BE2C (cell line): ENCODE results near the gene AUH. TPM values are rescaled to one million over a fixed set of nuclear protein-coding genes. Genes with fewer than 3 reads are reported as not detected.

Source experiments
- DNase-seq: peaks from one replicate; pipeline ENCODE4 v3.0.0-alpha.2; 2020
- H3K27me3 ChIP-seq: fragments of 250-450 bp; sonication (Bioruptor Pico); 2 replicates; pipeline ENCODE4 v1.5.1; 2020; ENCODE audit warnings: mild to moderate bottlenecking
- H3K36me3 ChIP-seq: fragments of 250-450 bp; sonication (Bioruptor Pico); 2 replicates; pipeline ENCODE4 v1.5.1; 2020; ENCODE audit warnings: mild to moderate bottlenecking
- H3K4me1 ChIP-seq: fragments of 250-450 bp; sonication (Bioruptor Pico); 2 replicates; pipeline ENCODE4 v1.5.1; 2020
- H3K4me3 ChIP-seq: 2 replicates; pipeline ENCODE4 v1.5.1; 2011; ENCODE audit warnings: low read depth, low read length
- H3K9me3 ChIP-seq: fragments of 250-450 bp; sonication (Bioruptor Pico); 2 replicates; pipeline ENCODE4 v1.5.1; 2020
- CTCF ChIP-seq: IDR thresholded peaks from 2 replicates; pipeline ENCODE4 v1.5.1; 2012; ENCODE audit warnings: mild to moderate bottlenecking, low read depth, low read length
- polyA plus RNA-seq: library from polyadenylated mRNA; unstranded; fragments of >200 nt; gene quantifications from one replicate; pipeline ENCODE4 v1.2.1, GENCODE V29; 2012; ENCODE audit warnings: low read depth, missing spikeins; ENCODE audit not compliant: insufficient read length, insufficient read depth

Gene AUH
- polyA plus RNA-seq = 20.7 TPM

GRCh38 chr9:91361291-91362050 is at the start of gene AUH:
Gene AUH (minus strand): TSS chr9:91361918. CDS start chr9:91361889, 29 bp downstream.
- DNase-seq = peak; percentile 90
- peak within 1 kb of the TSS; percentile 78 for H3K4me3 ChIP-seq
- peaks cover 10% of the 10 kb centered on the region; the same call in 1 of the 2 replicates for H3K4me1 ChIP-seq
- H3K27me3 ChIP-seq = no peaks in the 10 kb centered on the region
- peaks cover 3% of the 10 kb centered on the region for H3K36me3 ChIP-seq
- no peak for TF ChIP-seq CTCF
- no peaks in the 10 kb centered on the region for H3K9me3 ChIP-seq

GRCh38 chr9:91411096-91411771 is 49.5 kb upstream of the AUH start:
- Histone ChIP-seq H3K27me3 (no peaks in the 10 kb centered on the region), H3K9me3 (no peaks in the 10 kb centered on the region), H3K36me3 (no peaks in the 10 kb centered on the region; the same call in 1 of the 2 replicates), H3K4me1 (no peaks in the 10 kb centered on the region), H3K4me3 (no peak overlapping the region)
- DNase-seq = no peak
- TF ChIP-seq CTCF = no peak

- no peaks in the 10 kb centered on the region; the same call in 1 of the 2 replicates for H3K36me3 ChIP-seq
- no peaks in the 10 kb centered on the region for H3K27me3 ChIP-seq
- H3K4me3 ChIP-seq = no peak overlapping the region
- TF ChIP-seq CTCF = no peak
- DNase-seq = no peak
- H3K4me1 ChIP-seq = no peaks in the 10 kb centered on the region
- H3K9me3 ChIP-seq = no peaks in the 10 kb centered on the region
Observed at GRCh38 chr9:91410161-91410560, 48.4 kb upstream of the AUH start.

GRCh38 chr9:91408475-91408874 is 46.8 kb upstream of the AUH start:
- Histone ChIP-seq H3K36me3 (no peaks in the 10 kb centered on the region; the same call in 1 of the 2 replicates), H3K4me1 (no peaks in the 10 kb centered on the region), H3K27me3 (no peaks in the 10 kb centered on the region), H3K4me3 (no peak overlapping the region), H3K9me3 (no peaks in the 10 kb centered on the region)
- no peak for TF ChIP-seq CTCF
- DNase-seq = no peak

- no peaks in the 10 kb centered on the region; the same call in 1 of the 2 replicates for H3K36me3 ChIP-seq
Observed at GRCh38 chr9:91407580-91408318, 46.0 kb upstream of the AUH start.

More at GRCh38 chr9:91407580-91408318, 46.0 kb upstream of the AUH start:
- Histone ChIP-seq H3K4me3 (no peak overlapping the region), H3K9me3 (no peaks in the 10 kb centered on the region), H3K27me3 (no peaks in the 10 kb centered on the region), H3K4me1 (no peaks in the 10 kb centered on the region)
- no peak for DNase-seq
- TF ChIP-seq CTCF = no peak
